HG02571 (cell line): ENCODE measurements around the gene DUSP2.

Source experiments
- ATAC-seq: cut with Tn5 transposase; IDR thresholded peaks from one replicate; pipeline ENCODE4 v1.9.1; 2021; ENCODE audit warnings: mild to moderate bottlenecking, moderate library complexity; ENCODE audit not compliant: unreplicated experiment

DUSP2 gene

GRCh38 chr2:96145036-96145847, at the start of gene DUSP2:
Gene DUSP2 (minus strand): TSS chr2:96145440. CDS start chr2:96145354, 86 bp downstream.
- peak; percentile 43 for ATAC-seq

- ATAC-seq, result no peak
Observed at GRCh38 chr2:96191937-96192670, 46.9 kb upstream of the DUSP2 start.

- no peak for ATAC-seq
Observed at GRCh38 chr2:96188821-96189526, 43.7 kb upstream of the DUSP2 start.

GRCh38 chr2:96186562-96186961, 41.3 kb upstream of the DUSP2 start:
- no peak for ATAC-seq

GRCh38 chr2:96185516-96185915, 40.3 kb upstream of the DUSP2 start:
- no peak for ATAC-seq

- no peak for ATAC-seq
Observed at GRCh38 chr2:96184989-96185388, 39.7 kb upstream of the DUSP2 start.

- ATAC-seq, result no peak
Observed at GRCh38 chr2:96184188-96184587, 38.9 kb upstream of the DUSP2 start.

GRCh38 chr2:96181529-96181928, 36.3 kb upstream of the DUSP2 start:
- no peak for ATAC-seq

- no peak for ATAC-seq
Observed at GRCh38 chr2:96180521-96180920, 35.3 kb upstream of the DUSP2 start.

GRCh38 chr2:96180002-96180401, 34.8 kb upstream of the DUSP2 start:
- no peak for ATAC-seq

- no peak for ATAC-seq
Observed at GRCh38 chr2:96176661-96177060, 31.4 kb upstream of the DUSP2 start.

GRCh38 chr2:96175951-96176350, 30.7 kb upstream of the DUSP2 start:
- ATAC-seq, result no peak

- peak; percentile 74 for ATAC-seq
Observed at GRCh38 chr2:96174251-96175144, 29.3 kb upstream of the DUSP2 start.

- no peak for ATAC-seq
Observed at GRCh38 chr2:96171831-96172230, 26.6 kb upstream of the DUSP2 start.

- ATAC-seq, result no peak
Observed at GRCh38 chr2:96170626-96171025, 25.4 kb upstream of the DUSP2 start.

GRCh38 chr2:96169868-96170507, 24.7 kb upstream of the DUSP2 start:
- ATAC-seq, result no peak

- ATAC-seq, result no peak
Observed at GRCh38 chr2:96167407-96168013, 22.3 kb upstream of the DUSP2 start.

GRCh38 chr2:96164459-96165184, 19.4 kb upstream of the DUSP2 start:
- ATAC-seq, result peak; percentile 62
